ENCODE results near the gene NPC1L1.

DNA sequence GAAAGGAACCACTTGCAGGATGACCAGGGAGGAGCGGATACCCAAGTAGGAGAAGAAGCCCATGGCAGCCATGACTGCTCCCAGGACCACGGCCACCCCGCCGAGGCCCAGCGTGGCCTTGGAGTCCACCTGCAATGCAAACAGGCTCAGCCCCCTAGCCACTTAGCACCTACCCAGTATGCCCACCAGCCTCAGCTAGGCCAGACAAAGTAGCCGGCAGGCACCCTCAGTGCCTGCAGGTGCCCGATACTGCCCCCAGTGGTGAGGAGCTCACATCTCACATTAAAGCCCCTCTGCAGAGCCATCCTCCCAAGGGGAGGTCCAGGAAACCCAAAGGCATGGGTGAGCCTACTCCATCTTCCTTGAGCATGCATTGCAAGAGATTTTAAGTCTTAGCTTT, 6.6 kb downstream of the NPC1L1 start:
- TF ChIP-seq, protein P1, sequence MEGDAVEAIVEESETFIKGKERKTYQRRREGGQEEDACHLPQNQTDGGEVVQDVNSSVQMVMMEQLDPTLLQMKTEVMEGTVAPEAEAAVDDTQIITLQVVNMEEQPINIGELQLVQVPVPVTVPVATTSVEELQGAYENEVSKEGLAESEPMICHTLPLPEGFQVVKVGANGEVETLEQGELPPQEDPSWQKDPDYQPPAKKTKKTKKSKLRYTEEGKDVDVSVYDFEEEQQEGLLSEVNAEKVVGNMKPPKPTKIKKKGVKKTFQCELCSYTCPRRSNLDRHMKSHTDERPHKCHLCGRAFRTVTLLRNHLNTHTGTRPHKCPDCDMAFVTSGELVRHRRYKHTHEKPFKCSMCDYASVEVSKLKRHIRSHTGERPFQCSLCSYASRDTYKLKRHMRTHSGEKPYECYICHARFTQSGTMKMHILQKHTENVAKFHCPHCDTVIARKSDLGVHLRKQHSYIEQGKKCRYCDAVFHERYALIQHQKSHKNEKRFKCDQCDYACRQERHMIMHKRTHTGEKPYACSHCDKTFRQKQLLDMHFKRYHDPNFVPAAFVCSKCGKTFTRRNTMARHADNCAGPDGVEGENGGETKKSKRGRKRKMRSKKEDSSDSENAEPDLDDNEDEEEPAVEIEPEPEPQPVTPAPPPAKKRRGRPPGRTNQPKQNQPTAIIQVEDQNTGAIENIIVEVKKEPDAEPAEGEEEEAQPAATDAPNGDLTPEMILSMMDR (IDR thresholded peaks at IDR 0.05 in 2 of 3, conservative IDR thresholded peaks at IDR 0.05 in 1 of 3; ENCODE audit: borderline replicate concordance in 1 of 3, insufficient read depth in 1 of 3, low read depth in 2 of 3, low read length in 2 of 3): peak; percentile 21 to 92 (median 86); a peak in 5 of 6 replicates
- TF ChIP-seq RAD21 (IDR thresholded peaks at IDR 0.05; ENCODE audit: low read depth) (peak; percentile 44), POLR2A (IDR thresholded peaks at IDR 0.05; ENCODE audit: borderline replicate concordance, extremely low read depth, insufficient read depth, insufficient read length) (no peak)

Measured in HCT116 (cell line).